ENCODE results near the gene GDI2.

DNA sequence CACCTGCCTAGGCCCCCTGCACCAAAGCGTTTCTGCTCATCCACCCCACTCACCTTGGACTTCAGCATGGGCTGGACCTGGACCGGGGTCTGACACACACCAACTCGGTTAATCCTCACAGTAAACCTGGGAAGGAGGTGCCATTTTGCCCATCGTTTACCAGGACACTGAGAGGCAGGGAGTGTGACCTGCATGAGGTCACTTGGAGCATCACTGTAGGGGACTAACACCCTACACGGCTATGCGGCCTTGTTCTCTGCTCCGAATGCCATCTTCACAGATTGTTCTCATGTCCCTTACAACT lies 43.4 kb upstream of the GDI2 start:
- TF ChIP-seq BHLHE40 (IDR thresholded peaks at IDR 0.05; ENCODE audit: borderline replicate concordance) (no peak), SUZ12 (IDR thresholded peaks at IDR 0.05) (no peak), CTBP1 (IDR thresholded peaks at IDR 0.05; ENCODE audit: borderline replicate concordance) (no peak), L3MBTL2 (conservative IDR thresholded peaks at IDR 0.05) (no peak), SP1 (IDR thresholded peaks at IDR 0.05) (no peak), FOXM1 (IDR thresholded peaks at IDR 0.05; ENCODE audit: borderline replicate concordance) (no peak), ARNT (IDR thresholded peaks at IDR 0.05) (no peak)

All from HEK293T (cell line).